H1 (cell line): ENCODE measurements around the gene PRSS36.

Source experiments
- CEBPB ChIP-seq: IDR thresholded peaks from 2 replicates; pipeline ENCODE4 v1.6.1; 2012; ENCODE audit warnings: low read depth, low read length
- CHD7 ChIP-seq: fragments of 300-600 bp; sonication (generic); IDR thresholded peaks from 2 replicates; pipeline ENCODE4 v1.7.1; 2012; ENCODE audit warnings: low read length, moderate library complexity, mild to moderate bottlenecking, inconsistent platforms; ENCODE audit not compliant: insufficient replicate concordance
- CTCF ChIP-seq, 3 experiments: IDR thresholded peaks; 1 replicate in 2 of 3; 2 replicates in 1 of 3; pipeline versions ENCODE4 v1.5.1 to v1.6.1; 2011; ENCODE audit warnings: low read length in 3 of 3, mild to moderate bottlenecking in 3 of 3, inconsistent platforms in 2 of 3, low read depth in 1 of 3, moderate library complexity in 1 of 3; ENCODE audit not compliant: insufficient read depth in 1 of 3; ENCODE audit errors: control extremely low read depth in 1 of 3
- MAFK ChIP-seq: IDR thresholded peaks from 2 replicates; pipeline ENCODE4 v1.6.1; 2012; ENCODE audit warnings: low read depth, mild to moderate bottlenecking, improper control_type of control experiment, low read length
- MAX ChIP-seq: IDR thresholded peaks from 2 replicates; pipeline ENCODE4 v1.6.1; 2012; ENCODE audit warnings: inconsistent platforms
- POLR2A ChIP-seq, 2 experiments: IDR thresholded peaks; 1 replicate in 1 of 2; 2 replicates in 1 of 2; pipeline ENCODE4 v1.6.1; 2011; ENCODE audit warnings: low read depth in 2 of 2, low read length in 2 of 2, mild to moderate bottlenecking in 2 of 2; ENCODE audit errors: control extremely low read depth in 1 of 2
- RFX5 ChIP-seq: IDR thresholded peaks from 2 replicates; pipeline ENCODE4 v1.6.1; 2011; ENCODE audit warnings: low read depth, low read length, improper control_type of control experiment, borderline replicate concordance
- RNF2 ChIP-seq: fragments of 200-900, 300-1000 bp; sonication (generic); IDR thresholded peaks from 2 replicates; pipeline ENCODE4 v1.7.1; 2016; ENCODE audit warnings: borderline replicate concordance, low read depth, mild to moderate bottlenecking, antibody characterized with exemption, low read length; ENCODE audit not compliant: poor library complexity, severe bottlenecking; ENCODE audit errors: missing control alignments
- TAF1 ChIP-seq: IDR thresholded peaks from 2 replicates; pipeline ENCODE4 v1.6.1; 2011; ENCODE audit warnings: mild to moderate bottlenecking, low read depth, low read length
- TBP ChIP-seq: IDR thresholded peaks from 2 replicates; pipeline ENCODE4 v1.6.1; 2011; ENCODE audit warnings: low read depth, low read length, improper control_type of control experiment

GRCh38 chr16:31193874-31194273 is 44.0 kb upstream of the PRSS36 start:
- TF ChIP-seq CEBPB (no peak), POLR2A (IDR thresholded peaks at IDR 0.05; ENCODE audit: control extremely low read depth in 1 of 2, low read depth in 2 of 2, low read length in 2 of 2) (no peak), RNF2 (no peak), CTCF (IDR thresholded peaks at IDR 0.05; ENCODE audit: control extremely low read depth in 1 of 3, insufficient read depth in 1 of 3, low read depth in 1 of 3, low read length in 3 of 3) (no peak), CHD7 (no peak), MAX (no peak), TAF1 (no peak), MAFK (no peak), RFX5 (no peak), TBP (no peak)
